ENCODE data around the gene AARSD1.
A peak's percentile ranks its signal among the peaks of the same experiment; 100 is the strongest.

The AARSD1 gene

DNA sequence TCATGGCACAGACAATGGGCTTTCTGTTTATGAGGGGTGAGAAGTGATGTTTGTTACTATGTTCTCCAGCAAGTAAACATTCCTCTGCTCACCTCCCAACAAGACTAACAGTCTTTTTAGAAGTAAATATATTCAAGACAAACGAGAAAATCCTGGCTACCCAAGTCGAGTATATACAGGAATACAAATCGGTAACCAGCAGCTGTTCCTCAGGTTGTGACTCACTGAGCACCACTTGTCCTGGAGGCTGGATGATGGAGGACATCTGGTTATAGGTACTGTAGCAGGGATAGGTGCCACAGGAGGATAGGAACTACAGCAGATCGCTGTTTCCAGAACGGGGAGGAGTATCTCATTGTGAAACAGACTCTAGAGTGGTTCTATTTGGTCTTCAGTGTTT, 28.6 kb upstream of the AARSD1 start:
- no peak for DNase-seq (ENCODE audit: low read depth, low spot score)
- POLR2A ChIA-PET = interaction anchor here (0.6 kb wide), 1 partner anchor 17 kb away, joined by 3 read pairs; no protein-coding TSS in a partner anchor
- TF ChIP-seq, protein P1, sequence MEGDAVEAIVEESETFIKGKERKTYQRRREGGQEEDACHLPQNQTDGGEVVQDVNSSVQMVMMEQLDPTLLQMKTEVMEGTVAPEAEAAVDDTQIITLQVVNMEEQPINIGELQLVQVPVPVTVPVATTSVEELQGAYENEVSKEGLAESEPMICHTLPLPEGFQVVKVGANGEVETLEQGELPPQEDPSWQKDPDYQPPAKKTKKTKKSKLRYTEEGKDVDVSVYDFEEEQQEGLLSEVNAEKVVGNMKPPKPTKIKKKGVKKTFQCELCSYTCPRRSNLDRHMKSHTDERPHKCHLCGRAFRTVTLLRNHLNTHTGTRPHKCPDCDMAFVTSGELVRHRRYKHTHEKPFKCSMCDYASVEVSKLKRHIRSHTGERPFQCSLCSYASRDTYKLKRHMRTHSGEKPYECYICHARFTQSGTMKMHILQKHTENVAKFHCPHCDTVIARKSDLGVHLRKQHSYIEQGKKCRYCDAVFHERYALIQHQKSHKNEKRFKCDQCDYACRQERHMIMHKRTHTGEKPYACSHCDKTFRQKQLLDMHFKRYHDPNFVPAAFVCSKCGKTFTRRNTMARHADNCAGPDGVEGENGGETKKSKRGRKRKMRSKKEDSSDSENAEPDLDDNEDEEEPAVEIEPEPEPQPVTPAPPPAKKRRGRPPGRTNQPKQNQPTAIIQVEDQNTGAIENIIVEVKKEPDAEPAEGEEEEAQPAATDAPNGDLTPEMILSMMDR (IDR thresholded peaks at IDR 0.05; ENCODE audit: insufficient read depth, low read length, missing control alignments) = no peak
- CTCF ChIA-PET = no interaction called here
- H3K4me3 ChIP-seq (ENCODE audit: low read depth, low read length) = no peak overlapping the region

DNA sequence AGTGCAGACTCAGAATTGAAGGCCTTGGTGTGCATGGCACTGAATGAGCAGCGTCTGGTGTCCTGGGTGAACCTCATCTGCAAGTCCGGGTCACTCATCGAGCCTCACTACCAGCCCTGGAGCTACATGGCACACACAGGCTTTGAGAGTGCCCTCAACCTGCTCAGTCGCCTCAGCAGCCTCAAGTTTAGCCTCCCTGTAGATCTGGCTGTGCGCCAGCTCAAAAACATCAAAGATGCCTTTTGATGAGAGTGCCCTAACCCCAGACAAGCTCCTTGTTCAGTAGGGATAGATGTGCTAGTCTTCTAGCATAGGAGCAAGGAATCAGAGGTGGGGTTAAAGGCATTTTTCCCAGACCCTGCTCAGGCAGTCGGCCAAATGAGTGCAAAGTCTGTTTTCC, 27.2 kb upstream of the AARSD1 start:
- ChIA-PET POLR2A (no interaction called here), CTCF (interaction anchor here (0.7 kb wide), 1 partner anchor 148 kb away, joined by 3 read pairs; no protein-coding TSS in a partner anchor)
- DNase-seq (ENCODE audit: low read depth, low spot score) = no peak
- TF ChIP-seq, protein P1 (IDR thresholded peaks at IDR 0.05; ENCODE audit: insufficient read depth, low read length, missing control alignments) = no peak
- H3K4me3 ChIP-seq (ENCODE audit: low read depth, low read length) = no peak overlapping the region

DNA sequence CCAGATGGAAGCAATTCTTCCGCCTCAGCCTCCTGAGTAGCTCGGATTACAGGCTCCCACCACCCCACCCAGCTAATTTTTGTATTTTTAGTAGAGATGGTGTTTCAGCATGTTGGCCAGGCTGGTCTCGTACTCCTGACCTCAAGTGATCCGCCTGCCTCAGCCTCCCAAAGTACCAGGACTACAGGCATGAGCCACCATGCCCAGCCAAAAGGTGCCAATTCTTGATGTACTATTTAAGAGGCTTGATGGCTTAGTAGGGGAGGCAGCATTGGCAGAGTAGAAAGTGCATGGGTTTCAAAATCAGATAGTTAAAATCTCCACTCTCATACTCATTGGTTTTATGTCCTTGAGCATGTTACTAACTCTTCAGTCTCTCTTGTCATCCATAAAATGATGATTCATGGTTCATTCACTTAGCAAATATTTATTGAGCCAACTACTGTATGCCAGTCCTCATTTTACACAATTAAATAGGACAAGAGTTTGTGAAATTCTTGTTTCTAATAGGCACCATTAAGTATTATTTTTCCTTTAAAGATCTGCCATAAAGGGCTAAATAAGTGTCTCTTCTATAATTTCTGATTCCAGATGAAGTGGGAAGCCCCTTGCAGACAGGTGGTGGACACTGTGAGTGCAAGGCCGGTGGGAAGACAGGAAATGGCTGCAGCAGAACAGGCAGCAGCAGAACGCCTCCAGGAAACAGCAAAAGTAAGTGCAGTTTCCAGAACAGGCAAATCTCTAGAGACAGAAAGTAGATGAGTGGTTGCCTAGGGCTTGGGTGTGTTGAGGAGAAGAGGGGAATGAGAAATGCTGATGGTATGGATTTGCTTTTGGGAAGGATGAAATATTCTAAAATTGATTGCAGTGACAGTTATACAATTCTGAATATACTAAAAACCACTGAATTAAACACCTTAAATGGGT, 25.7 kb upstream of the AARSD1 start:
- CTCF ChIA-PET = interaction anchor here (4.5 kb wide), 1 partner anchor 8 kb away, joined by 35 read pairs; the partner anchor contains the start of gene RPL27
- TF ChIP-seq, protein P1 (IDR thresholded peaks at IDR 0.05; ENCODE audit: insufficient read depth, low read length, missing control alignments) = no peak
- no peak for DNase-seq (ENCODE audit: low read depth, low spot score)
- POLR2A ChIA-PET = no interaction called here
- H3K4me3 ChIP-seq (ENCODE audit: low read depth, low read length) = no peak overlapping the region

DNA sequence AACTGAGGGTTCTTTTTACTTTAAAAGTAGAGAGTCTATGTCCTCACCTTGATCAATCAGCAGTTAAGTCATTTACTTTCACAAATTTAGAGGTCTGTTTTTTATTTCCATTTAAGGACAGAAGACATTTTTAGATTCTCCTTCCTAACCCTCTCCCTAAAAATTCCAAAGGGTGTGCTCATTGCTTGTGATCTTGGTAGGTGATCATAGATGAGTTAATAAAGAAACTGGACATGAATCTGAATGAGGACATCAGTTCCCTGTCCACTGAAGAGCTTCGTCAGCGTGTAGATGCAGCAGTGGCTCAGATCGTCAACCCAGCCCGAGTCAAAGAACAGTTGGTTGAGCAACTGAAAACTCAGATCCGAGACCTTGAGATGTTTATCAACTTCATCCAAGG, 24.9 kb upstream of the AARSD1 start:
- no peak overlapping the region for H3K4me3 ChIP-seq (ENCODE audit: low read depth, low read length)
- TF ChIP-seq, protein P1 (IDR thresholded peaks at IDR 0.05; ENCODE audit: insufficient read depth, low read length, missing control alignments) = no peak
- POLR2A ChIA-PET = no interaction called here
- CTCF ChIA-PET = interaction anchor here (4.5 kb wide), 1 partner anchor 9 kb away, joined by 35 read pairs; the partner anchor contains the start of gene RPL27
- DNase-seq (ENCODE audit: low read depth, low spot score) = no peak

DNA sequence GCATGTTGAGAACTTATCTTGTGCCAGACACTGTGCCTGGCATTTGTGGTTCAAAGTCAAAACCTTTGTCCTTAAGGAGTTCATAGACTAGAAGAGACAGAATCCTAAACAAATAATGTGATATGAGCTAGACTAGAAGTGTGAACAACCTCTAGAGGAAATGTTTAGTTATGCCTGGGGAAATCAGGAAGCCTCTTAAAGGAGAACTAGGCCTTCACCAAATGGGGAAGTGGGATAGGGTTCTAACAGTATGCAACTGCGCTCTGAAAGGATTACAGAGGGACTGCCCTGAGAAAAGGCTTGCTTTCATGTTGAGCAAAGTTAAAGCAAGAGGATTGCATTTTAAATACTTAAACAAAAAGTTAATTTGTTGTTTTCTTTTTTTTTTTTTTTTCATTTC, 21.0 kb upstream of the AARSD1 start:
- ChIA-PET CTCF (interaction anchor here (4.5 kb wide), 1 partner anchor 13 kb away, joined by 35 read pairs; the partner anchor contains the start of gene RPL27), POLR2A (no interaction called here)
- no peak overlapping the region for H3K4me3 ChIP-seq (ENCODE audit: low read depth, low read length)

DNA sequence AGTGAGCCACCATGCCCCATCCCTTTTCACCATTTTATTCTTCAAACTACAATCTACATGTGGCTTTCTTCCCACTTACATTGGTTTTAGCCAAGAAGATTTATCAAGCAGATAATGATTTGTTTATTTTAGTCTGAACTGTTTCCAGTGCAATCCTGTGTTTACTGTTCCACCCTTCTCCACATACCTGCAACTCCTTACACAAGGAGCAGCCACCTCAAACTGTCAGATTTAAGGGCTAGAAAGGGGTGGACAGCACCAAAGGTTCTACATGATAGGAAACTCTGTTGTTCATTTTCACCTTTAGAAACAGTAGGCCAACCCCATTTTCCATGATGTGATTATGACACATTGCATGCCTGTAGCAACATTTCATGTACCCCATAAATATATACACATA, 18.0 kb upstream of the AARSD1 start:
- H3K4me3 ChIP-seq (ENCODE audit: low read depth, low read length) = peak overlapping the region; percentile 8; the same call in 1 of the 2 replicates
- POLR2A ChIA-PET = no interaction called here
- DNase-seq (ENCODE audit: low read depth, low spot score) = no peak
- CTCF ChIA-PET = interaction anchor here (2.5 kb wide), 1 partner anchor 16 kb away, joined by 14 read pairs; the partner anchor contains the start of gene RPL27
- TF ChIP-seq, protein P1 (IDR thresholded peaks at IDR 0.05; ENCODE audit: insufficient read depth, low read length, missing control alignments) = no peak

More for the DNA sequence above, 21.0 kb upstream of the AARSD1 start:
- TF ChIP-seq, protein P1 (IDR thresholded peaks at IDR 0.05; ENCODE audit: insufficient read depth, low read length, missing control alignments) = no peak
- no peak for DNase-seq (ENCODE audit: low read depth, low spot score)
